ENCODE results near the gene MYO5A. TPM values are rescaled to one million over a fixed set of nuclear protein-coding genes. Genes with fewer than 3 reads are reported as not detected.
A peak's percentile ranks its signal among the peaks of the same experiment; 100 is the strongest.

Gene MYO5A
- total RNA-seq, 1 experiment from 2014 or later = 61.1 TPM

DNA sequence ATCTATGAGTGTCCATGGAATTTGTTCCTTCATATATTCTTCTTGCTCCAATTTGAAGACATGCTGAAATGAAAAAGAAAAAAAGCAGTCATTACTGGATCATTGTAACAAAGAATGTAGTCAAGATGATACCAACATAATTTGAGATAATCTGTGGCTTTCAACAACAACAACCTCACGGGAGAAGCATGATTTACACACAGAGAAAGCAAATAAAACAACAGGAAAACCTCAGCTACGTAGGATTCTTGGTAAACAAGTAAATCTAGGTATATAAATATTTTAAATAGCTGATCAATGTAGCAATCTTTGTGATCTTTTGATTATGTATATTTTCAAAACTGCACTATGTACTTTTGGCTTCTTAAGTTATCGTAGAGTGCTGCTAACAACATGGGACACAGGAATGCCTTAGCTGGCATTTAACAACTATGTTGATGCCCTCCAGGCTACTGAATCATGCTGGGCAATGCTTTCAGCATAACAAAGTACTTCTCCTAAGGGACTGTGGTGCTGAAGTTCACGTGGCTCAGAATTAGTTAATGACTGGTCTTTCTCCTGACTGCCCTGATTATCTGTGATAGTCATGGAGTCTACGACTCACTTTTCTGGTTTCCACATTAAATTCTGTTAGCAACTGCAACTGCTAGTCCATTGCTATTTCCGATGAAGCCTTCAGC is 136.5 kb downstream of the MYO5A start:
- DNase-seq (ENCODE audit: low read depth, low spot score) (no peak), ATAC-seq (peak; percentile 94)
- CTCF ChIA-PET = no interaction called here
- BruUV-seq (replicated peaks) = no TSS peak
- Histone ChIP-seq H3K4me3 (ENCODE audit: low read depth in 2 of 2, low read length in 2 of 2) (no peak overlapping the region), H3K4me1 (ENCODE audit: control insufficient read depth, insufficient read depth, low read length) (0 out of 2 replicates have a peak, but pooled peaks cover 3% of the 10 kb centered on the region), H3K27ac (ENCODE audit: low read length) (no peak overlapping the region), H3K36me3 (ENCODE audit: control insufficient read depth, insufficient read depth, low read length) (no peaks in the 10 kb centered on the region), H3K9me3 (ENCODE audit: control insufficient read depth, insufficient read depth, low read depth, low read length) (no peaks in the 10 kb centered on the region), H3K27me3 (ENCODE audit: control insufficient read depth, insufficient read depth, low read length) (no peaks in the 10 kb centered on the region)
- intact Hi-C loops (cut with micrococcal nuclease; ENCODE audit: unreplicated experiment) (no loop called here), in situ Hi-C loops (cut with HindIII; ENCODE audit: low pct_unique_long_range_greater_than_20kb, low sequenced_read_pairs) (no loop called here)
- POLR2A ChIA-PET = no interaction called here
- TF ChIP-seq TCF7L2 (IDR thresholded peaks at IDR 0.05; ENCODE audit: low read depth, low read length) = no peak

DNA sequence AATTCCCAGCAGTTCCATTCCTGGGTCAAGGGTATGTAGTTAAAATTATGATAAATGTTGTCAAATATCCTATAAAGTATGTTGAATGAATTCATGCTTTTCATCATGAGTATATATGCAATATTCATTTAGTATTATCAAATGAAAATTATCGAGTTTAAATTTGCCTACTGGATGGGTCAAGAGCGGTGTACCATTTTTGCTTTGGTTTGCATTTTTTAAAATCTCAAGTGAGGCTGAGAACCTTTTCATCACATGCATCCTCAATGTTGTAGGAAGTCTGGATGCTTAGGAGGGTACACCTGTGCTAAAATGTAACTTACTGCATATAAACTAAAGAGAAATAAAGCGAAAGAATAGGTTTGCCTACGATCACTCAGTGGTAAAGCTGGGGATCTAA is 137.6 kb downstream of the MYO5A start:
- H3K9me3 ChIP-seq (ENCODE audit: control insufficient read depth, insufficient read depth, low read depth, low read length) = no peaks in the 10 kb centered on the region

More for the DNA sequence above, 137.6 kb downstream of the MYO5A start:
- H3K4me3 ChIP-seq (ENCODE audit: low read depth in 2 of 2, low read length in 2 of 2) = no peak overlapping the region
- no peak for DNase-seq (ENCODE audit: low read depth, low spot score)
- POLR2A ChIA-PET = no interaction called here
- in situ Hi-C loops (cut with HindIII; ENCODE audit: low pct_unique_long_range_greater_than_20kb, low sequenced_read_pairs) (no loop called here), intact Hi-C loops (cut with micrococcal nuclease; ENCODE audit: unreplicated experiment) (no loop called here)
- no peaks in the 10 kb centered on the region for H3K36me3 ChIP-seq (ENCODE audit: control insufficient read depth, insufficient read depth, low read length)
- no peak for ATAC-seq
- CTCF ChIA-PET = no interaction called here
- no peak overlapping the region for H3K27ac ChIP-seq (ENCODE audit: low read length)
- 0 out of 2 replicates have a peak, but pooled peaks cover 3% of the 10 kb centered on the region for H3K4me1 ChIP-seq (ENCODE audit: control insufficient read depth, insufficient read depth, low read length)
- TF ChIP-seq, protein P1, sequence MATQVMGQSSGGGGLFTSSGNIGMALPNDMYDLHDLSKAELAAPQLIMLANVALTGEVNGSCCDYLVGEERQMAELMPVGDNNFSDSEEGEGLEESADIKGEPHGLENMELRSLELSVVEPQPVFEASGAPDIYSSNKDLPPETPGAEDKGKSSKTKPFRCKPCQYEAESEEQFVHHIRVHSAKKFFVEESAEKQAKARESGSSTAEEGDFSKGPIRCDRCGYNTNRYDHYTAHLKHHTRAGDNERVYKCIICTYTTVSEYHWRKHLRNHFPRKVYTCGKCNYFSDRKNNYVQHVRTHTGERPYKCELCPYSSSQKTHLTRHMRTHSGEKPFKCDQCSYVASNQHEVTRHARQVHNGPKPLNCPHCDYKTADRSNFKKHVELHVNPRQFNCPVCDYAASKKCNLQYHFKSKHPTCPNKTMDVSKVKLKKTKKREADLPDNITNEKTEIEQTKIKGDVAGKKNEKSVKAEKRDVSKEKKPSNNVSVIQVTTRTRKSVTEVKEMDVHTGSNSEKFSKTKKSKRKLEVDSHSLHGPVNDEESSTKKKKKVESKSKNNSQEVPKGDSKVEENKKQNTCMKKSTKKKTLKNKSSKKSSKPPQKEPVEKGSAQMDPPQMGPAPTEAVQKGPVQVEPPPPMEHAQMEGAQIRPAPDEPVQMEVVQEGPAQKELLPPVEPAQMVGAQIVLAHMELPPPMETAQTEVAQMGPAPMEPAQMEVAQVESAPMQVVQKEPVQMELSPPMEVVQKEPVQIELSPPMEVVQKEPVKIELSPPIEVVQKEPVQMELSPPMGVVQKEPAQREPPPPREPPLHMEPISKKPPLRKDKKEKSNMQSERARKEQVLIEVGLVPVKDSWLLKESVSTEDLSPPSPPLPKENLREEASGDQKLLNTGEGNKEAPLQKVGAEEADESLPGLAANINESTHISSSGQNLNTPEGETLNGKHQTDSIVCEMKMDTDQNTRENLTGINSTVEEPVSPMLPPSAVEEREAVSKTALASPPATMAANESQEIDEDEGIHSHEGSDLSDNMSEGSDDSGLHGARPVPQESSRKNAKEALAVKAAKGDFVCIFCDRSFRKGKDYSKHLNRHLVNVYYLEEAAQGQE (IDR thresholded peaks at IDR 0.05; ENCODE audit: insufficient read depth in 1 of 2, low read depth in 2 of 2, low read length in 1 of 2) = no peak
- no peak for TF ChIP-seq POLR2AphosphoS5 (IDR thresholded peaks at IDR 0.05; ENCODE audit: low read depth, low read length)
- no peak for TF ChIP-seq SIN3A (IDR thresholded peaks at IDR 0.05; ENCODE audit: borderline replicate concordance, insufficient read depth, low read depth, low read length)
- no peak for TF ChIP-seq TCF7L2 (IDR thresholded peaks at IDR 0.05; ENCODE audit: low read depth, low read length)
- TF ChIP-seq, protein P2, sequence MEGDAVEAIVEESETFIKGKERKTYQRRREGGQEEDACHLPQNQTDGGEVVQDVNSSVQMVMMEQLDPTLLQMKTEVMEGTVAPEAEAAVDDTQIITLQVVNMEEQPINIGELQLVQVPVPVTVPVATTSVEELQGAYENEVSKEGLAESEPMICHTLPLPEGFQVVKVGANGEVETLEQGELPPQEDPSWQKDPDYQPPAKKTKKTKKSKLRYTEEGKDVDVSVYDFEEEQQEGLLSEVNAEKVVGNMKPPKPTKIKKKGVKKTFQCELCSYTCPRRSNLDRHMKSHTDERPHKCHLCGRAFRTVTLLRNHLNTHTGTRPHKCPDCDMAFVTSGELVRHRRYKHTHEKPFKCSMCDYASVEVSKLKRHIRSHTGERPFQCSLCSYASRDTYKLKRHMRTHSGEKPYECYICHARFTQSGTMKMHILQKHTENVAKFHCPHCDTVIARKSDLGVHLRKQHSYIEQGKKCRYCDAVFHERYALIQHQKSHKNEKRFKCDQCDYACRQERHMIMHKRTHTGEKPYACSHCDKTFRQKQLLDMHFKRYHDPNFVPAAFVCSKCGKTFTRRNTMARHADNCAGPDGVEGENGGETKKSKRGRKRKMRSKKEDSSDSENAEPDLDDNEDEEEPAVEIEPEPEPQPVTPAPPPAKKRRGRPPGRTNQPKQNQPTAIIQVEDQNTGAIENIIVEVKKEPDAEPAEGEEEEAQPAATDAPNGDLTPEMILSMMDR (IDR thresholded peaks at IDR 0.05) = no peak
- H3K27me3 ChIP-seq (ENCODE audit: control insufficient read depth, insufficient read depth, low read length) = no peaks in the 10 kb centered on the region
- no TSS peak for BruUV-seq (replicated peaks)
